ENCODE results near the gene KLHL42. TPM values are rescaled to one million over a fixed set of nuclear protein-coding genes. Genes with fewer than 3 reads are reported as not detected.
"Not testable (repeated sequence)": the region's sequence is repeated elsewhere in the genome, so short reads cannot be mapped to it uniquely, and the experiment has no call there.

KLHL42 gene
- total RNA-seq: 10 to 100 TPM; 12.6 to 14.7 TPM

GRCh38 chr12:27779920-27780611 lies at the start of gene KLHL42, which contains the start of gene MANSC4:
Gene KLHL42 (plus strand): TSS chr12:27780233. CDS start chr12:27780331, 98 bp downstream.
Gene MANSC4 (minus strand): TSS chr12:27780236. CDS start chr12:27771276, 8,960 bp downstream.
- Mint-ChIP-seq H3K36me3 (peaks cover 24% of the 10 kb centered on the region), H3K4me1 (peaks cover 34% of the 10 kb centered on the region)

GRCh38 chr12:27732281-27732680 lies 47.8 kb upstream of the KLHL42 start:
- CTCF ChIA-PET: interaction anchor here (1.3 to 2.2 kb wide), 3 partner anchors 48 to 208 kb away, joined by 6 to 8 read pairs (median 7); partner anchors contain the start of genes KLHL42 and MANSC4
- ATAC-seq (peak; percentile 63), DNase-seq (no peak)
- no peak overlapping the region for H3K27ac Mint-ChIP-seq
- H3K27me3 Mint-ChIP-seq: no peaks in the 10 kb centered on the region
- no peaks in the 10 kb centered on the region for H3K9me3 Mint-ChIP-seq (ENCODE audit: low read depth)
- no peak overlapping the region for H3K4me3 Mint-ChIP-seq
- H3K36me3 Mint-ChIP-seq: peaks cover 20% of the 10 kb centered on the region
- peaks cover 3% of the 10 kb centered on the region for H3K4me1 Mint-ChIP-seq

More at GRCh38 chr12:27779920-27780611, at the start of gene KLHL42, which contains the start of gene MANSC4:
- DNase-seq (peak; percentile 78), ATAC-seq (peak; percentile 91)
- no peaks in the 10 kb centered on the region for H3K9me3 Mint-ChIP-seq (ENCODE audit: low read depth)
- H3K27me3 Mint-ChIP-seq: peaks cover 18% of the 10 kb centered on the region
- H3K27ac Mint-ChIP-seq: peak within 1 kb of the TSS; percentile 75
- CTCF ChIA-PET: interaction anchor here (0.6 to 2.2 kb wide), 9 partner anchors 8 to 739 kb away, joined by 3 to 8 read pairs (median 3); no protein-coding TSS in a partner anchor
- H3K4me3 Mint-ChIP-seq: peak within 1 kb of the TSS; percentile 80

GRCh38 chr12:27733052-27733656 lies 46.9 kb upstream of the KLHL42 start:
- H3K9me3 Mint-ChIP-seq (ENCODE audit: low read depth): no peaks in the 10 kb centered on the region
- H3K36me3 Mint-ChIP-seq: peaks cover 22% of the 10 kb centered on the region
- no peaks in the 10 kb centered on the region for H3K27me3 Mint-ChIP-seq
- CTCF ChIA-PET: interaction anchor here (0.9 to 2.2 kb wide), 6 partner anchors 10 to 213 kb away, joined by 3 to 12 read pairs (median 4); partner anchors contain the start of genes KLHL42 and MANSC4
- peaks cover 3% of the 10 kb centered on the region for H3K4me1 Mint-ChIP-seq
- H3K27ac Mint-ChIP-seq: no peak overlapping the region
- no peak overlapping the region for H3K4me3 Mint-ChIP-seq
- DNase-seq (peak; percentile 50), ATAC-seq (no peak)

GRCh38 chr12:27733791-27734190 lies 46.2 kb upstream of the KLHL42 start:
- Mint-ChIP-seq H3K27me3 (no peaks in the 10 kb centered on the region), H3K4me3 (no peak overlapping the region), H3K9me3 (ENCODE audit: low read depth) (no peaks in the 10 kb centered on the region), H3K36me3 (peaks cover 22% of the 10 kb centered on the region), H3K4me1 (peaks cover 4% of the 10 kb centered on the region), H3K27ac (no peak overlapping the region)
- DNase-seq (no peak), ATAC-seq (no peak)
- CTCF ChIA-PET: interaction anchor here (0.8 to 2.2 kb wide), 7 partner anchors 11 to 212 kb away, joined by 3 to 12 read pairs (median 4); partner anchors contain the start of genes KLHL42 and MANSC4

- peaks cover 21% of the 10 kb centered on the region for H3K36me3 Mint-ChIP-seq
- CTCF ChIA-PET: interaction anchor here (0.8 to 2.6 kb wide), 6 partner anchors 14 to 87 kb away, joined by 3 to 11 read pairs (median 4); partner anchors contain the start of genes KLHL42 and MANSC4
Observed at GRCh38 chr12:27734321-27734720, 45.7 kb upstream of the KLHL42 start.

GRCh38 chr12:27743601-27744000 lies 36.4 kb upstream of the KLHL42 start:
- Mint-ChIP-seq H3K27me3 (no peaks in the 10 kb centered on the region), H3K4me3 (no peak overlapping the region), H3K9me3 (ENCODE audit: low read depth) (no peaks in the 10 kb centered on the region), H3K4me1 (peaks cover 9% of the 10 kb centered on the region), H3K36me3 (peaks cover 35% of the 10 kb centered on the region), H3K27ac (no peak overlapping the region)
- CTCF ChIA-PET: no interaction called here
- ATAC-seq: no peak
- DNase-seq: no peak

More at GRCh38 chr12:27734321-27734720, 45.7 kb upstream of the KLHL42 start:
- ATAC-seq; H3K4me3 Mint-ChIP-seq; H3K9me3 Mint-ChIP-seq (ENCODE audit: low read depth); DNase-seq; H3K27ac Mint-ChIP-seq; H3K4me1 Mint-ChIP-seq; H3K27me3 Mint-ChIP-seq: not testable (repeated sequence)

GRCh38 chr12:27745734-27746133 lies 34.3 kb upstream of the KLHL42 start:
- ATAC-seq; H3K4me1 Mint-ChIP-seq; DNase-seq; H3K9me3 Mint-ChIP-seq (ENCODE audit: low read depth); H3K27ac Mint-ChIP-seq; H3K4me3 Mint-ChIP-seq; H3K27me3 Mint-ChIP-seq; CTCF ChIA-PET: not testable (repeated sequence)
- H3K36me3 Mint-ChIP-seq: peaks cover 33% of the 10 kb centered on the region

- H3K4me1 Mint-ChIP-seq: no peaks in the 10 kb centered on the region
- no peak for DNase-seq
- no peak overlapping the region for H3K4me3 Mint-ChIP-seq
- ATAC-seq: no peak
- H3K36me3 Mint-ChIP-seq: peaks cover 28% of the 10 kb centered on the region
- H3K27ac Mint-ChIP-seq: no peak overlapping the region
- no peaks in the 10 kb centered on the region for H3K27me3 Mint-ChIP-seq
- H3K9me3 Mint-ChIP-seq (ENCODE audit: low read depth): no peaks in the 10 kb centered on the region
- CTCF ChIA-PET: interaction anchor here (1.7 kb wide), 1 partner anchor 14 kb away, joined by 4 read pairs; no protein-coding TSS in a partner anchor
Observed at GRCh38 chr12:27747111-27747820, 32.8 kb upstream of the KLHL42 start.

- CTCF ChIA-PET: no interaction called here
- Mint-ChIP-seq H3K27me3 (no peaks in the 10 kb centered on the region), H3K4me1 (no peaks in the 10 kb centered on the region), H3K27ac (no peak overlapping the region), H3K9me3 (ENCODE audit: low read depth) (no peaks in the 10 kb centered on the region), H3K36me3 (peaks cover 16% of the 10 kb centered on the region), H3K4me3 (no peak overlapping the region)
- DNase-seq: no peak
- ATAC-seq: no peak
Observed at GRCh38 chr12:27751386-27752047, 28.5 kb upstream of the KLHL42 start.

- DNase-seq: no peak
- CTCF ChIA-PET: interaction anchor here (0.7 kb wide), 1 partner anchor 359 kb away, joined by 4 read pairs; no protein-coding TSS in a partner anchor
- no peaks in the 10 kb centered on the region for H3K9me3 Mint-ChIP-seq (ENCODE audit: low read depth)
- no peak for ATAC-seq
- no peak overlapping the region for H3K4me3 Mint-ChIP-seq
- H3K27me3 Mint-ChIP-seq: no peaks in the 10 kb centered on the region
- H3K4me1 Mint-ChIP-seq: no peaks in the 10 kb centered on the region
- H3K36me3 Mint-ChIP-seq: peaks cover 15% of the 10 kb centered on the region
- no peak overlapping the region for H3K27ac Mint-ChIP-seq
Observed at GRCh38 chr12:27754795-27755194, 25.2 kb upstream of the KLHL42 start.

- Mint-ChIP-seq H3K27me3 (no peaks in the 10 kb centered on the region), H3K4me3 (no peak overlapping the region), H3K36me3 (peaks cover 15% of the 10 kb centered on the region), H3K9me3 (ENCODE audit: low read depth) (no peaks in the 10 kb centered on the region), H3K4me1 (no peaks in the 10 kb centered on the region), H3K27ac (no peak overlapping the region)
- no peak for DNase-seq
- CTCF ChIA-PET: interaction anchor here (1.0 kb wide), 1 partner anchor 17 kb away, joined by 3 read pairs; no protein-coding TSS in a partner anchor
- no peak for ATAC-seq
Observed at GRCh38 chr12:27756670-27757195, 23.3 kb upstream of the KLHL42 start.

- no peak overlapping the region for H3K4me3 Mint-ChIP-seq
- no peaks in the 10 kb centered on the region for H3K27me3 Mint-ChIP-seq
- CTCF ChIA-PET: interaction anchor here (1.0 kb wide), 1 partner anchor 1309 kb away, joined by 3 read pairs; no protein-coding TSS in a partner anchor
- H3K27ac Mint-ChIP-seq: no peak overlapping the region
- H3K4me1 Mint-ChIP-seq: peaks cover 10% of the 10 kb centered on the region
- DNase-seq (no peak), ATAC-seq (peak; percentile 51)
- no peaks in the 10 kb centered on the region for H3K9me3 Mint-ChIP-seq (ENCODE audit: low read depth)
- H3K36me3 Mint-ChIP-seq: no peaks in the 10 kb centered on the region
Observed at GRCh38 chr12:27762757-27763156, 17.3 kb upstream of the KLHL42 start.
